ENCODE results near the gene PARD3.

The PARD3 gene

DNA sequence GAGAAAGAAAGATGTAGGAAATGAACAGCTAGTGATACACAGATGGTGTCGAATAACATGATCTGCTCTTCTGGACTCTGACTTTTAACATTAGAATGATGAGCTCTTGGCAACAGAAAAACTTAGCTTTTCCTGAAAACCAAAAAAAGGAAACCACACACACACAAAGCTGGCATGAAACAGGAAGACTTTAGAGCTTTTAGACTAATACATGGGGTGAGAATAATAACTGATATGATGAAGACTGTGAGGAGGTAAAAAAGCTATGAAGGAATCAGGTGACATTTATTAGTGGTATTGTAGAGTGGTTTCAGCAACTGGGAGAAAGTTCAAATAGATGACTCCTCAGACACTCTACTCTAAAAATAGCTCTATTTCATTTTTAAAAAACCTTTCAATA, 491.9 kb downstream of the PARD3 start:
- no peak for DNase-seq
- no peak overlapping the region for H2AK5ac ChIP-seq (ENCODE audit: low read length)
- no peak overlapping the region for H3K4me2 ChIP-seq (ENCODE audit: low read length)
- no peak overlapping the region for H3K18ac ChIP-seq (ENCODE audit: low read length)
- no peak overlapping the region for H2BK12ac ChIP-seq (ENCODE audit: low read length)
- H3K4me3 ChIP-seq (ENCODE audit: low read depth, low read length) = no peak overlapping the region
- no peak overlapping the region for H3K23ac ChIP-seq (ENCODE audit: low read length)
- no peak overlapping the region for H4K12ac ChIP-seq (ENCODE audit: low read depth, low read length)
- no peaks in the 10 kb centered on the region for H3K27me3 ChIP-seq (ENCODE audit: insufficient read depth, low read length)
- WGBS (ENCODE audit: extremely low coverage, insufficient coverage, insufficient read length) = no CpG with 5 or more reads among the region's 1 CpG
- no peak overlapping the region for H2AFZ ChIP-seq (ENCODE audit: insufficient read depth, low read length, poor library complexity)
- no peak overlapping the region for H2BK120ac ChIP-seq (ENCODE audit: insufficient read depth, low read length, poor library complexity)
- no peaks in the 10 kb centered on the region for H3K79me2 ChIP-seq (ENCODE audit: control insufficient read depth, insufficient read depth, low read length, poor library complexity)
- no peak overlapping the region for H4K91ac ChIP-seq (ENCODE audit: low read depth, low read length)
- no peaks in the 10 kb centered on the region for H3K9me3 ChIP-seq (ENCODE audit: insufficient read depth, low read depth, low read length)
- peaks cover 4 to 5% of the 10 kb centered on the region in 2 experiments for H3K4me1 ChIP-seq (ENCODE audit: control insufficient read depth in 1 of 2, insufficient read depth in 2 of 2, low read length in 2 of 2)
- no peak overlapping the region for H3K4ac ChIP-seq (ENCODE audit: low read depth, low read length)
- no peak overlapping the region for H3K27ac ChIP-seq (ENCODE audit: low read depth, low read length)
- H3K36me3 ChIP-seq (ENCODE audit: control insufficient read depth in 1 of 2, insufficient read depth in 2 of 2, low read length in 2 of 2) = no peaks in the 10 kb centered on the region
- H2BK5ac ChIP-seq (ENCODE audit: low read depth, low read length, poor library complexity) = no peak overlapping the region
- no peak overlapping the region for H3K9ac ChIP-seq (ENCODE audit: low read length)
- H4K8ac ChIP-seq (ENCODE audit: low read depth, low read length) = no peak overlapping the region
- H3K79me1 ChIP-seq (ENCODE audit: low read length) = no peaks in the 10 kb centered on the region
- H3K14ac ChIP-seq (ENCODE audit: low read length) = no peak overlapping the region

DNA sequence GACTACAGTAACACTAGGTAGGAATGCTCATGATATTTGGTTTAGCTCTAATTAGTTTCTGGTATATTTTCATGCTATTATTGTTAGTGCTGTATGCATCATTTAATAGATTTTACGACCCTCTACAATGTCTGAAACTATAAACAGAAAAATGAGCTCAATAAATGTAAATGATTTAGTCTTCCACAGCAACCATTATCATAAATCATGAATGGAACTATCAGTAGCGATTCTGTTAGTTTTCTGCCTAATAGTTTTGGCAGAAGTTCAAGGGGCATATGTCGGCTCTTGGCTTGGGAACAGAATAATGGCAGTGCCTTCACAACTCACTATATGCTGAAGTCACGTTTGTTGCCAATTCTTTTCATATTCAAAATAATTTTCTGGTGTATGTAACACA, 494.8 kb downstream of the PARD3 start:
- Histone ChIP-seq H3K4me3 (ENCODE audit: low read depth, low read length) (no peak overlapping the region), H3K14ac (ENCODE audit: low read length) (no peak overlapping the region), H3K9ac (ENCODE audit: low read length) (no peak overlapping the region), H3K4me1 (ENCODE audit: control insufficient read depth in 1 of 2, insufficient read depth in 2 of 2, low read length in 2 of 2) (peaks cover 1 to 4% of the 10 kb centered on the region in 2 experiments), H3K79me2 (ENCODE audit: control insufficient read depth, insufficient read depth, low read length, poor library complexity) (no peaks in the 10 kb centered on the region), H3K18ac (ENCODE audit: low read length) (no peak overlapping the region), H3K4ac (ENCODE audit: low read depth, low read length) (no peak overlapping the region), H3K23ac (ENCODE audit: low read length) (no peak overlapping the region), H2AFZ (ENCODE audit: insufficient read depth, low read length, poor library complexity) (no peak overlapping the region), H2AK5ac (ENCODE audit: low read length) (no peak overlapping the region), H4K12ac (ENCODE audit: low read depth, low read length) (no peak overlapping the region), H2BK12ac (ENCODE audit: low read length) (no peak overlapping the region), H3K79me1 (ENCODE audit: low read length) (no peaks in the 10 kb centered on the region), H3K4me2 (ENCODE audit: low read length) (no peak overlapping the region), H3K27ac (ENCODE audit: low read depth, low read length) (no peak overlapping the region), H2BK120ac (ENCODE audit: insufficient read depth, low read length, poor library complexity) (no peak overlapping the region), H3K9me3 (ENCODE audit: insufficient read depth, low read depth, low read length) (no peaks in the 10 kb centered on the region), H4K8ac (ENCODE audit: low read depth, low read length) (no peak overlapping the region), H3K36me3 (ENCODE audit: control insufficient read depth in 1 of 2, insufficient read depth in 2 of 2, low read length in 2 of 2) (no peaks in the 10 kb centered on the region), H3K27me3 (ENCODE audit: insufficient read depth, low read length) (no peaks in the 10 kb centered on the region), H2BK5ac (ENCODE audit: low read depth, low read length, poor library complexity) (no peak overlapping the region), H4K91ac (ENCODE audit: low read depth, low read length) (no peak overlapping the region)
- DNase-seq = no peak
- no CpG with 5 or more reads among the region's 4 CpGs for WGBS (ENCODE audit: extremely low coverage, insufficient coverage, insufficient read length)

DNA sequence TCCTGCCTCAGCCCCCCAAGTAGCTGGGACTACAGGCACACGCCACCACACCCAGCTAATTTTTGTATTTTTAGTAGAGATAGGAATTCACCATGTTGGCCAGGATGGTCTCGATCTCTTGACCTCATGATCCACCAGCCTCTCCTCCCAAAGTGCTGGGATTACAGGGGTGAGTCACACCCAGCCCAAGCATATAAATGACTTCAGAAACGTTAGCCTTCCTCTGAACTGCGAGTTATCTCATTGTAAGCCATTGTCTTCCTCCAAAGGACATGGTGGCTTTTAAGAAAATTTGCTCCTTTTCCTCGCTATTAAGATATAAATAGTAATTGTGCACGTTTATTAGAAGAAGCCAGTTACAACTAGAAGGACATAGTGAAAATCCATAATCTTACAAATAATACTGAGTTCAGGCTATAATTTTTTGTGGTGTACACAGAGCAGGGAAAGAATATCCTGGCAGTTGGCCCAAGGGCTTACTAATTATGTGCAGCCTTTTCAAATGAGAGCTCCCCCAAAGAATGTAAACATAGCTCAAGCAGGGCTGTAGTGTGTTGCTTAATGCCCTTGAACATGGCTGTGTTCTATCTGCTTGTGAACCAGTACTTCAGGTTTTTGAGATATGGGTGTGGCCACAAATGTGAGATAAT, 495.8 kb downstream of the PARD3 start:
- no peak overlapping the region for H3K27ac ChIP-seq (ENCODE audit: low read depth, low read length)
- H3K27me3 ChIP-seq (ENCODE audit: insufficient read depth, low read length) = no peaks in the 10 kb centered on the region
- DNase-seq = peak; percentile 82 to 93
- no peaks in the 10 kb centered on the region for H3K36me3 ChIP-seq (ENCODE audit: control insufficient read depth in 1 of 2, insufficient read depth in 2 of 2, low read length in 2 of 2)
- no peak overlapping the region for H4K91ac ChIP-seq (ENCODE audit: low read depth, low read length)
- no peaks in the 10 kb centered on the region for H3K79me2 ChIP-seq (ENCODE audit: control insufficient read depth, insufficient read depth, low read length, poor library complexity)
- no peak overlapping the region for H2BK120ac ChIP-seq (ENCODE audit: insufficient read depth, low read length, poor library complexity)
- no peak overlapping the region for H4K8ac ChIP-seq (ENCODE audit: low read depth, low read length)
- H2AFZ ChIP-seq (ENCODE audit: insufficient read depth, low read length, poor library complexity) = no peak overlapping the region
- H3K23ac ChIP-seq (ENCODE audit: low read length) = no peak overlapping the region
- no peak overlapping the region for H3K14ac ChIP-seq (ENCODE audit: low read length)
- no peak overlapping the region for H2BK12ac ChIP-seq (ENCODE audit: low read length)
- no peak overlapping the region for H2BK5ac ChIP-seq (ENCODE audit: low read depth, low read length, poor library complexity)
- no peak overlapping the region for H3K9ac ChIP-seq (ENCODE audit: low read length)
- no peaks in the 10 kb centered on the region for H3K79me1 ChIP-seq (ENCODE audit: low read length)
- no peak overlapping the region for H4K12ac ChIP-seq (ENCODE audit: low read depth, low read length)
- H3K4me2 ChIP-seq (ENCODE audit: low read length) = no peak overlapping the region
- no peak overlapping the region for H3K4ac ChIP-seq (ENCODE audit: low read depth, low read length)
- no peak overlapping the region for H3K4me3 ChIP-seq (ENCODE audit: low read depth, low read length)
- no CpG with 5 or more reads among the region's 6 CpGs for WGBS (ENCODE audit: extremely low coverage, insufficient coverage, insufficient read length)
- H3K4me1 ChIP-seq (ENCODE audit: control insufficient read depth in 1 of 2, insufficient read depth in 2 of 2, low read length in 2 of 2) = peaks cover 1 to 4% of the 10 kb centered on the region in 2 experiments
- H3K9me3 ChIP-seq (ENCODE audit: insufficient read depth, low read depth, low read length) = no peaks in the 10 kb centered on the region
- H2AK5ac ChIP-seq (ENCODE audit: low read length) = no peak overlapping the region
- H3K18ac ChIP-seq (ENCODE audit: low read length) = no peak overlapping the region

GRCh38 chr10:34316154-34316553, 498.9 kb downstream of the PARD3 start:
- Histone ChIP-seq H3K27ac (ENCODE audit: low read depth, low read length) (no peak overlapping the region), H3K9ac (ENCODE audit: low read length) (no peak overlapping the region), H2AK5ac (ENCODE audit: low read length) (no peak overlapping the region), H3K18ac (ENCODE audit: low read length) (no peak overlapping the region), H3K9me3 (ENCODE audit: insufficient read depth, low read depth, low read length) (no peaks in the 10 kb centered on the region), H3K4me2 (ENCODE audit: low read length) (no peak overlapping the region), H3K79me1 (ENCODE audit: low read length) (no peaks in the 10 kb centered on the region), H2BK120ac (ENCODE audit: insufficient read depth, low read length, poor library complexity) (no peak overlapping the region), H4K12ac (ENCODE audit: low read depth, low read length) (no peak overlapping the region), H4K91ac (ENCODE audit: low read depth, low read length) (no peak overlapping the region), H3K27me3 (ENCODE audit: insufficient read depth, low read length) (no peaks in the 10 kb centered on the region), H3K14ac (ENCODE audit: low read length) (no peak overlapping the region), H3K79me2 (ENCODE audit: control insufficient read depth, insufficient read depth, low read length, poor library complexity) (no peaks in the 10 kb centered on the region), H3K36me3 (ENCODE audit: control insufficient read depth in 1 of 2, insufficient read depth in 2 of 2, low read length in 2 of 2) (no peaks in the 10 kb centered on the region), H3K4me3 (ENCODE audit: low read depth, low read length) (no peak overlapping the region), H4K8ac (ENCODE audit: low read depth, low read length) (no peak overlapping the region), H2BK5ac (ENCODE audit: low read depth, low read length, poor library complexity) (no peak overlapping the region), H3K23ac (ENCODE audit: low read length) (no peak overlapping the region), H2AFZ (ENCODE audit: insufficient read depth, low read length, poor library complexity) (no peak overlapping the region), H2BK12ac (ENCODE audit: low read length) (no peak overlapping the region), H3K4ac (ENCODE audit: low read depth, low read length) (no peak overlapping the region), H3K4me1 (ENCODE audit: control insufficient read depth in 1 of 2, insufficient read depth in 2 of 2, low read length in 2 of 2) (peaks cover 1 to 2% of the 10 kb centered on the region in 2 experiments)
- DNase-seq = no peak
- no CpG with 5 or more reads among the region's 2 CpGs for WGBS (ENCODE audit: extremely low coverage, insufficient coverage, insufficient read length)

Measured in trophoblast cell (in vitro differentiated cells and primary cell).